H9 (cell line): ENCODE measurements around the gene GRIN2B. TPM values are rescaled to one million over a fixed set of nuclear protein-coding genes. Genes with fewer than 3 reads are reported as not detected.

ENCODE experiments used
- DNase-seq: peaks from one replicate; pipeline ENCODE4 v3.0.0-alpha.2; 2017
- H2AFZ ChIP-seq: one replicate; pipeline ENCODE4 v1.6.1; 2013; ENCODE audit warnings: mild to moderate bottlenecking, low read length, control low read depth, moderate library complexity
- H2AK5ac ChIP-seq: 2 replicates; pipeline ENCODE4 v1.6.1; 2013; ENCODE audit warnings: low read length, control low read depth, mixed read lengths; ENCODE audit not compliant: insufficient read length
- H2BK120ac ChIP-seq: one replicate; pipeline ENCODE4 v1.6.1; 2013; ENCODE audit warnings: low read depth, mild to moderate bottlenecking, low read length, control low read depth, inconsistent platforms; ENCODE audit not compliant: poor library complexity, severe bottlenecking
- H2BK12ac ChIP-seq: 2 replicates; pipeline ENCODE4 v1.6.1; 2013; ENCODE audit warnings: low read length, control low read depth, mixed read lengths, low read depth; ENCODE audit not compliant: insufficient read length
- H2BK15ac ChIP-seq: 2 replicates; pipeline ENCODE4 v1.6.1; 2013; ENCODE audit warnings: low read depth, low read length, control low read depth
- H2BK20ac ChIP-seq: one replicate; pipeline ENCODE4 v1.6.1; 2013; ENCODE audit warnings: low read depth, mild to moderate bottlenecking, low read length, control low read depth, inconsistent platforms; ENCODE audit not compliant: poor library complexity, severe bottlenecking
- H2BK5ac ChIP-seq: 2 replicates; pipeline ENCODE4 v1.6.1; 2013; ENCODE audit warnings: low read length, control low read depth, mixed read lengths; ENCODE audit not compliant: insufficient read length
- H3K14ac ChIP-seq: 2 replicates; pipeline ENCODE4 v1.6.1; 2013; ENCODE audit warnings: low read length, control low read depth; ENCODE audit not compliant: insufficient read depth
- H3K18ac ChIP-seq: 2 replicates; pipeline ENCODE4 v1.6.1; 2013; ENCODE audit warnings: low read depth, mild to moderate bottlenecking, mixed read lengths, low read length, control low read depth; ENCODE audit not compliant: insufficient read length
- H3K23ac ChIP-seq: 2 replicates; pipeline ENCODE4 v1.6.1; 2013; ENCODE audit warnings: low read length, control low read depth, mixed read lengths, low read depth; ENCODE audit not compliant: insufficient read length
- H3K23me2 ChIP-seq: 2 replicates; pipeline ENCODE4 v1.6.1; 2013; ENCODE audit warnings: low read depth, mild to moderate bottlenecking, mixed read lengths, low read length, control low read depth; ENCODE audit not compliant: insufficient read length, poor library complexity, severe bottlenecking
- H3K27ac ChIP-seq: 2 replicates; pipeline ENCODE4 v1.5.1; 2013; ENCODE audit warnings: low read length, control low read depth, mixed read lengths, low read depth; ENCODE audit not compliant: insufficient read length
- H3K27me3 ChIP-seq: 2 replicates; pipeline ENCODE4 v1.6.1; 2013; ENCODE audit warnings: low read length, control low read depth, inconsistent platforms; ENCODE audit not compliant: insufficient read depth
- H3K4ac ChIP-seq: 2 replicates; pipeline ENCODE4 v1.6.1; 2013; ENCODE audit warnings: low read depth, mild to moderate bottlenecking, control low read depth, inconsistent platforms, low read length, moderate library complexity
- H3K4me1 ChIP-seq: 2 replicates; pipeline ENCODE4 v1.6.1; 2013; ENCODE audit warnings: low read length, control low read depth, inconsistent platforms; ENCODE audit not compliant: insufficient read depth
- H3K4me2 ChIP-seq: 2 replicates; pipeline ENCODE4 v1.6.1; 2013; ENCODE audit warnings: low read length, control low read depth, mixed read lengths; ENCODE audit not compliant: insufficient read length, insufficient read depth
- H3K56ac ChIP-seq: 2 replicates; pipeline ENCODE4 v1.6.1; 2013; ENCODE audit warnings: low read depth, mild to moderate bottlenecking, mixed read lengths, low read length, control low read depth; ENCODE audit not compliant: insufficient read length
- H3K79me1 ChIP-seq: 2 replicates; pipeline ENCODE4 v1.6.1; 2013; ENCODE audit warnings: low read depth, mild to moderate bottlenecking, moderate library complexity, low read length, control low read depth, inconsistent platforms; ENCODE audit not compliant: insufficient read depth, poor library complexity, severe bottlenecking
- H3K79me2 ChIP-seq: 2 replicates; pipeline ENCODE4 v1.6.1; 2013; ENCODE audit warnings: low read length, control low read depth, inconsistent platforms; ENCODE audit not compliant: insufficient read depth
- H3K9ac ChIP-seq: 2 replicates; pipeline ENCODE4 v1.6.1; 2013; ENCODE audit warnings: low read length, control low read depth, mixed read lengths; ENCODE audit not compliant: insufficient read length; ENCODE audit errors: extremely low read depth
- H3K9me3 ChIP-seq: one replicate; pipeline ENCODE4 v1.6.1; 2013; ENCODE audit warnings: low read depth, low read length, inconsistent platforms; ENCODE audit not compliant: control insufficient read depth
- H3T11ph ChIP-seq: one replicate; pipeline ENCODE4 v1.6.1; 2013; ENCODE audit warnings: mild to moderate bottlenecking, low read length, control low read depth, inconsistent platforms
- H4K20me1 ChIP-seq: one replicate; pipeline ENCODE4 v1.6.1; 2013; ENCODE audit not compliant: control insufficient read depth, insufficient read length, insufficient read depth
- H4K5ac ChIP-seq: 2 replicates; pipeline ENCODE4 v1.6.1; 2013; ENCODE audit warnings: low read depth, mild to moderate bottlenecking, mixed read lengths, low read length, control low read depth; ENCODE audit not compliant: insufficient read length
- H4K8ac ChIP-seq: replicated peaks from 2 replicates; pipeline ENCODE4 v1.6.1; 2013; ENCODE audit warnings: low read length, control low read depth, mixed read lengths, low read depth; ENCODE audit not compliant: insufficient read length
- H4K91ac ChIP-seq: 2 replicates; pipeline ENCODE4 v1.6.1; 2013; ENCODE audit warnings: low read depth, mild to moderate bottlenecking, moderate library complexity, mixed read lengths, low read length, control low read depth; ENCODE audit not compliant: insufficient read length
- H3K27ac Mint-ChIP-seq, 3 experiments: 2 replicates in 2 of 3; 3 replicates in 1 of 3; pipeline ENCODE4 v1.8.0; 2020 to 2021; ENCODE audit warnings: mixed read lengths in 3 of 3, mild to moderate bottlenecking in 1 of 3, moderate library complexity in 1 of 3
- H3K27me3 Mint-ChIP-seq: 2 replicates; pipeline ENCODE4 v1.8.0; 2021; ENCODE audit warnings: low read depth, mild to moderate bottlenecking, moderate library complexity, mixed read lengths
- H3K36me3 Mint-ChIP-seq, 3 experiments: 2 replicates in 2 of 3; 3 replicates in 1 of 3; pipeline ENCODE4 v1.8.0; 2020 to 2021; ENCODE audit warnings: low read depth in 3 of 3, mixed read lengths in 3 of 3; ENCODE audit not compliant: insufficient read depth in 1 of 3
- H3K4me1 Mint-ChIP-seq, 2 experiments: 2 replicates each; pipeline ENCODE4 v1.8.0; 2020; ENCODE audit warnings: mixed read lengths in 2 of 2
- H3K4me3 Mint-ChIP-seq, 2 experiments: 2 replicates in 1 of 2; 3 replicates in 1 of 2; pipeline ENCODE4 v1.8.0; 2020 to 2021; ENCODE audit warnings: mild to moderate bottlenecking in 2 of 2, mixed read lengths in 2 of 2, moderate library complexity in 1 of 2
- H3K9me3 Mint-ChIP-seq, 2 experiments: 2 replicates in 1 of 2; 3 replicates in 1 of 2; pipeline ENCODE4 v1.8.0; 2020; ENCODE audit warnings: mild to moderate bottlenecking in 2 of 2, mixed read lengths in 2 of 2, moderate library complexity in 1 of 2
- WGBS: extraction: QIAGEN DNeasy Blood & Tissue Kit; methylation state at CpG from one replicate; pipeline ENCODE4 v1.1.7; 2013; ENCODE audit warnings: missing lambda C conversion rate, low lambda C conversion rate, mixed read lengths; ENCODE audit not compliant: insufficient read length; ENCODE audit errors: extremely low coverage; 5-methylcytosine and 5-hydroxymethylcytosine counted together
- total RNA-seq: library from RNA; stranded (reverse); gene quantifications from 2 replicates; pipeline ENCODE4 v1.2.1, GENCODE V29; 2021
- TF ChIP-seq, protein P1 (sequence below): fragments of 200-600 bp; sonication (generic); conservative IDR thresholded peaks from 3 replicates; pipeline ENCODE4 v1.8.0; 2021; ENCODE audit warnings: antibody characterized with exemption, mild to moderate bottlenecking

GRIN2B gene
- total RNA-seq, 1 experiment from 2014 or later = 0.13 TPM

GRCh38 chr12:13935169-13935568 lies 46.2 kb downstream of the GRIN2B start:
- Histone ChIP-seq H3K27me3 (no peaks in the 10 kb centered on the region), H4K5ac (no peak overlapping the region), H2BK12ac (no peak overlapping the region), H2BK15ac (no peak overlapping the region), H2BK120ac (no peak overlapping the region), H3K9me3 (no peaks in the 10 kb centered on the region), H3K9ac (no peak overlapping the region), H2BK20ac (no peak overlapping the region), H3K79me2 (no peaks in the 10 kb centered on the region), H4K91ac (no peak overlapping the region), H3K4me2 (no peak overlapping the region), H3T11ph (no peak overlapping the region), H3K18ac (no peak overlapping the region), H4K20me1 (no peaks in the 10 kb centered on the region), H3K14ac (no peak overlapping the region), H4K8ac (no peak overlapping the region), H3K23ac (no peak overlapping the region), H3K4ac (no peak overlapping the region), H3K23me2 (peaks cover 3% of the 10 kb centered on the region), H3K79me1 (no peaks in the 10 kb centered on the region), H3K4me1 (no peaks in the 10 kb centered on the region), H2BK5ac (no peak overlapping the region), H3K27ac (no peak overlapping the region), H3K56ac (no peak overlapping the region), H2AK5ac (no peak overlapping the region), H2AFZ (no peak overlapping the region)
- no peak overlapping the region for H3K4me3 Mint-ChIP-seq
- peaks cover 0 to 10% (median 10%) of the 10 kb centered on the region in 3 experiments; a peak in 5 of 7 replicates for H3K36me3 Mint-ChIP-seq
- H3K9me3 Mint-ChIP-seq = peaks cover 14 to 15% of the 10 kb centered on the region in 2 experiments; a peak in 4 of 5 replicates
- H3K27ac Mint-ChIP-seq = no peak overlapping the region
- TF ChIP-seq, protein P1, sequence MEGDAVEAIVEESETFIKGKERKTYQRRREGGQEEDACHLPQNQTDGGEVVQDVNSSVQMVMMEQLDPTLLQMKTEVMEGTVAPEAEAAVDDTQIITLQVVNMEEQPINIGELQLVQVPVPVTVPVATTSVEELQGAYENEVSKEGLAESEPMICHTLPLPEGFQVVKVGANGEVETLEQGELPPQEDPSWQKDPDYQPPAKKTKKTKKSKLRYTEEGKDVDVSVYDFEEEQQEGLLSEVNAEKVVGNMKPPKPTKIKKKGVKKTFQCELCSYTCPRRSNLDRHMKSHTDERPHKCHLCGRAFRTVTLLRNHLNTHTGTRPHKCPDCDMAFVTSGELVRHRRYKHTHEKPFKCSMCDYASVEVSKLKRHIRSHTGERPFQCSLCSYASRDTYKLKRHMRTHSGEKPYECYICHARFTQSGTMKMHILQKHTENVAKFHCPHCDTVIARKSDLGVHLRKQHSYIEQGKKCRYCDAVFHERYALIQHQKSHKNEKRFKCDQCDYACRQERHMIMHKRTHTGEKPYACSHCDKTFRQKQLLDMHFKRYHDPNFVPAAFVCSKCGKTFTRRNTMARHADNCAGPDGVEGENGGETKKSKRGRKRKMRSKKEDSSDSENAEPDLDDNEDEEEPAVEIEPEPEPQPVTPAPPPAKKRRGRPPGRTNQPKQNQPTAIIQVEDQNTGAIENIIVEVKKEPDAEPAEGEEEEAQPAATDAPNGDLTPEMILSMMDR = no peak
- no CpG with 5 or more reads among the region's 2 CpGs for WGBS
- H3K4me1 Mint-ChIP-seq = peaks cover 4 to 9% of the 10 kb centered on the region in 2 experiments
- H3K27me3 Mint-ChIP-seq = peaks cover 22% of the 10 kb centered on the region
- no peak for DNase-seq
